ENCODE measurements around the gene E2F6. TPM values are rescaled to one million over a fixed set of nuclear protein-coding genes. Genes with fewer than 3 reads are reported as not detected.

E2F6 gene
- total and polyA plus RNA-seq, 2 of the 4 experiments (the other 2 are of a cell fraction) = 8.2 to 10.9 TPM

DNA sequence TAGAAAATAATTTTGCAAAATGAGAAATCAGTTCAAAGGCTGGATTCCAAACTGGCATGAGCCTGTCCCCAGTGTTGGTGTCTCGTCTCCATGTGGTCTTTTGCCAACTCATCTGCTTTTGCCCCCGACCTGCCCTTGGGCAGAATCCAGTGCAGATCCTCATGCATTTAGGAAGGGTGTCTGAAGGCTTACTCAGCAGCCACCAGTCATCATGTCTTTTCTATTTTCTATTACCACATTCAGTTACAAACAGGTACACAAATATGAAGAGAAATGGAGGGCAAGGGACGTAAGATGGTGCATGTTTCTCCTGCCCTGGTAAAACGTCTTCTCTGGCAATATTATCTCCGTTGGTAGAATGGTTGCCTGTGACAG is 43.5 kb downstream of the E2F6 start:
- no peak for DNase-seq
- no peak overlapping the region for H3K4ac ChIP-seq (ENCODE audit: low read depth, low read length)
- H2BK120ac ChIP-seq (ENCODE audit: low read depth, low read length) = no peak overlapping the region
- H3K36me3 ChIP-seq (ENCODE audit: control insufficient read depth, insufficient read depth, low read length) = no peaks in the 10 kb centered on the region
- H2BK15ac ChIP-seq (ENCODE audit: low read depth, low read length) = no peak overlapping the region
- in situ Hi-C loops (cut with MboI; ENCODE audit: low sequenced_read_pairs) (no loop called here), dilution Hi-C loops (cut with HindIII; ENCODE audit: low sequenced_read_pairs, unreplicated experiment) (no loop called here), intact Hi-C loops (cut with micrococcal nuclease) (no loop called here)
- POLR2A ChIA-PET (ENCODE audit: unreplicated experiment) = no interaction called here
- H2AFZ ChIP-seq (replicated peaks; ENCODE audit: low read length, poor library complexity) = no peak overlapping the region
- no peaks in the 10 kb centered on the region for H4K20me1 ChIP-seq (ENCODE audit: insufficient read depth, low read length)
- no peak for TF ChIP-seq NFE2L2 (IDR thresholded peaks at IDR 0.05; ENCODE audit: low read depth, low read length)
- TF ChIP-seq, protein P1, sequence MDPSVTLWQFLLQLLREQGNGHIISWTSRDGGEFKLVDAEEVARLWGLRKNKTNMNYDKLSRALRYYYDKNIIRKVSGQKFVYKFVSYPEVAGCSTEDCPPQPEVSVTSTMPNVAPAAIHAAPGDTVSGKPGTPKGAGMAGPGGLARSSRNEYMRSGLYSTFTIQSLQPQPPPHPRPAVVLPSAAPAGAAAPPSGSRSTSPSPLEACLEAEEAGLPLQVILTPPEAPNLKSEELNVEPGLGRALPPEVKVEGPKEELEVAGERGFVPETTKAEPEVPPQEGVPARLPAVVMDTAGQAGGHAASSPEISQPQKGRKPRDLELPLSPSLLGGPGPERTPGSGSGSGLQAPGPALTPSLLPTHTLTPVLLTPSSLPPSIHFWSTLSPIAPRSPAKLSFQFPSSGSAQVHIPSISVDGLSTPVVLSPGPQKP (IDR thresholded peaks at IDR 0.05; ENCODE audit: borderline replicate concordance, low read depth, low read length) = no peak
- no peak for TF ChIP-seq CEBPB (IDR thresholded peaks at IDR 0.05; ENCODE audit: low read depth, low read length)
- H4K8ac ChIP-seq (ENCODE audit: low read depth in 2 of 2, low read length in 2 of 2) = no peak overlapping the region
- no peak overlapping the region for H3K4me2 ChIP-seq (ENCODE audit: low read depth, low read length)
- H3K27me3 ChIP-seq (ENCODE audit: control insufficient read depth, insufficient read depth, low read length) = no peaks in the 10 kb centered on the region
- CTCF ChIA-PET = no interaction called here
- no peaks in the 10 kb centered on the region for H3K4me1 ChIP-seq (ENCODE audit: control insufficient read depth, insufficient read depth, low read length)
- H2AK5ac ChIP-seq (ENCODE audit: low read depth, low read length) = no peak overlapping the region
- BruUV-seq (replicated peaks) = no TSS peak
- no peak overlapping the region for H3K4me3 ChIP-seq (ENCODE audit: insufficient read depth, low read depth, low read length)
- H3K79me1 ChIP-seq (ENCODE audit: low read depth in 1 of 2, low read length in 2 of 2) = no peaks in the 10 kb centered on the region
- no peak overlapping the region for H4K5ac ChIP-seq (ENCODE audit: low read depth, low read length)
- WGBS, 2 experiments (ENCODE audit: extremely low coverage in 2 of 2, insufficient read length in 1 of 2) = 70% methylated on average over 2 of the region's 5 CpGs; no CpG with 5 or more reads in 1 of the 2 experiments
- H3K9me3 ChIP-seq (ENCODE audit: control insufficient read depth, insufficient read depth, low read length) = peaks cover 4% of the 10 kb centered on the region
- no peak overlapping the region for H3K27ac ChIP-seq (ENCODE audit: insufficient read depth, low read length)
- no peak overlapping the region for H3K14ac ChIP-seq (replicated peaks; ENCODE audit: low read depth, low read length)
- H2AK9ac ChIP-seq (replicated peaks; ENCODE audit: low read depth, low read length, poor library complexity) = no peak overlapping the region
- H3K56ac ChIP-seq (ENCODE audit: extremely low read depth, insufficient read depth, low read length) = no peak overlapping the region
- H2BK20ac ChIP-seq (ENCODE audit: low read depth, low read length) = no peak overlapping the region
- H3K9me1 ChIP-seq (ENCODE audit: insufficient read depth, low read length) = no peaks in the 10 kb centered on the region
- no peak for ATAC-seq (ENCODE audit: low read depth)
- H3K23ac ChIP-seq (ENCODE audit: low read depth, low read length) = no peak overlapping the region
- H3K9ac ChIP-seq (ENCODE audit: low read depth, low read length) = no peak overlapping the region
- H3K18ac ChIP-seq (ENCODE audit: low read depth, low read length) = no peak overlapping the region
- H4K91ac ChIP-seq (ENCODE audit: insufficient read depth, low read depth, low read length) = no peak overlapping the region
- no peak overlapping the region for H2BK5ac ChIP-seq (ENCODE audit: low read depth, low read length, poor library complexity, severe bottlenecking)
